Prostate gland (tissue), 2 donors: ENCODE data around the gene INPP5F.

Experiments
- POLR2A ChIP-seq: fragments of 450-650 bp; IDR thresholded peaks from one replicate; pipeline ENCODE4 v1.6.1; 2016; ENCODE audit warnings: antibody characterized with exemption, mild to moderate bottlenecking
- POLR2AphosphoS5 ChIP-seq: sonication (generic); formaldehyde crosslinking; IDR thresholded peaks from one replicate; pipeline ENCODE4 v1.6.1; 2017; ENCODE audit warnings: antibody characterized with exemption
- TF ChIP-seq, protein P1 (sequence below), 4 experiments: fragments of 200-600 bp in 2 of 4; fragments of 450-650 bp in 2 of 4; sonication (generic) in 2 of 4; IDR thresholded peaks; 1 replicate in 3 of 4; 2 replicates in 1 of 4; pipeline ENCODE4 v1.5.1; 2016 to 2019; ENCODE audit warnings: antibody characterized with exemption in 4 of 4, mild to moderate bottlenecking in 2 of 4, moderate library complexity in 2 of 4

DNA sequence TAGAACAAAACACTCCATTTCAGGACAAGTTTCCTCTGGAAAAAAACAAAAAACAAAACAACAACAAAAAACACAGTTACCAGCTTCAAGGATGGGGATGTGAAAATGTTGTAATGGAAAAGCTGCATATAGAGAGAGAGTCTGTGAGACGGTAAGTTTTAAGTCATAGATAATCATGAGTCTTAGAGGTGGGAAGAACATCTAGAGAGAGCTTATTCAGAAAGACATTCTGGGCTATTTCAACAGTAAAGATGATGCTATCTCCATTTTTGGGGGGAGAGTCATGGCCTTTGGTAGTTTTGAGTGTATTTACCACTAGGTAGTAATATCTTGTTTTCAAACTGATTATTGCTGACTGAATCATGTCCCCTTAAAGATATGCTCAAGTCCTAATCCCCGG is 23.3 kb upstream of the INPP5F start:
- TF ChIP-seq, protein P1, sequence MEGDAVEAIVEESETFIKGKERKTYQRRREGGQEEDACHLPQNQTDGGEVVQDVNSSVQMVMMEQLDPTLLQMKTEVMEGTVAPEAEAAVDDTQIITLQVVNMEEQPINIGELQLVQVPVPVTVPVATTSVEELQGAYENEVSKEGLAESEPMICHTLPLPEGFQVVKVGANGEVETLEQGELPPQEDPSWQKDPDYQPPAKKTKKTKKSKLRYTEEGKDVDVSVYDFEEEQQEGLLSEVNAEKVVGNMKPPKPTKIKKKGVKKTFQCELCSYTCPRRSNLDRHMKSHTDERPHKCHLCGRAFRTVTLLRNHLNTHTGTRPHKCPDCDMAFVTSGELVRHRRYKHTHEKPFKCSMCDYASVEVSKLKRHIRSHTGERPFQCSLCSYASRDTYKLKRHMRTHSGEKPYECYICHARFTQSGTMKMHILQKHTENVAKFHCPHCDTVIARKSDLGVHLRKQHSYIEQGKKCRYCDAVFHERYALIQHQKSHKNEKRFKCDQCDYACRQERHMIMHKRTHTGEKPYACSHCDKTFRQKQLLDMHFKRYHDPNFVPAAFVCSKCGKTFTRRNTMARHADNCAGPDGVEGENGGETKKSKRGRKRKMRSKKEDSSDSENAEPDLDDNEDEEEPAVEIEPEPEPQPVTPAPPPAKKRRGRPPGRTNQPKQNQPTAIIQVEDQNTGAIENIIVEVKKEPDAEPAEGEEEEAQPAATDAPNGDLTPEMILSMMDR (IDR thresholded peaks at IDR 0.05): no peak
- no peak for TF ChIP-seq POLR2AphosphoS5
- TF ChIP-seq POLR2A: no peak
